NCI-H187 (cell line): ENCODE data around the gene SEC63.
A peak's percentile ranks its signal among the peaks of the same experiment; 100 is the strongest.
"Not testable (repeated sequence)": the region's sequence is repeated elsewhere in the genome, so short reads cannot be mapped to it uniquely, and the experiment has no call there.

ENCODE experiments used
- DNase-seq, 2 experiments: peaks; one replicate each; lab custom pipeline; 2025; lab: John Stamatoyannopoulos, UW

The SEC63 gene

GRCh38 chr6:107862383-107862782, 95.6 kb downstream of the SEC63 start:
- no peak for DNase-seq

- not testable (repeated sequence) for DNase-seq
Measured at GRCh38 chr6:107860963-107861362, 97.0 kb downstream of the SEC63 start.

- DNase-seq = not testable (repeated sequence)
Measured at GRCh38 chr6:107860144-107860543, 97.9 kb downstream of the SEC63 start.

GRCh38 chr6:107853230-107853629, 104.8 kb downstream of the SEC63 start:
- DNase-seq = no peak

- DNase-seq = no peak
Measured at GRCh38 chr6:107849325-107849724, 108.7 kb downstream of the SEC63 start.

- DNase-seq = peak; percentile 55 to 59
Measured at GRCh38 chr6:107847844-107848802, 109.9 kb downstream of the SEC63 start.

GRCh38 chr6:107846262-107846795, 111.7 kb downstream of the SEC63 start:
- DNase-seq = no peak

GRCh38 chr6:107845777-107846176, 112.2 kb downstream of the SEC63 start:
- no peak for DNase-seq

GRCh38 chr6:107843400-107843799, 114.6 kb downstream of the SEC63 start:
- DNase-seq = no peak

- no peak for DNase-seq
Measured at GRCh38 chr6:107841275-107841670, 116.7 kb downstream of the SEC63 start.

- DNase-seq = no peak
Measured at GRCh38 chr6:107840636-107841274, 117.3 kb downstream of the SEC63 start.

GRCh38 chr6:107833136-107833535, 124.9 kb downstream of the SEC63 start:
- DNase-seq = no peak

- DNase-seq = no peak
Measured at GRCh38 chr6:107832151-107833056, 125.6 kb downstream of the SEC63 start.

- DNase-seq = no peak
Measured at GRCh38 chr6:107830060-107830459, 127.9 kb downstream of the SEC63 start.

- no peak for DNase-seq
Measured at GRCh38 chr6:107827541-107827940, 130.5 kb downstream of the SEC63 start.

- no peak for DNase-seq
Measured at GRCh38 chr6:107823047-107823557, 134.9 kb downstream of the SEC63 start.

GRCh38 chr6:107822176-107823046, 135.6 kb downstream of the SEC63 start:
- DNase-seq = no peak

GRCh38 chr6:107821591-107821990, 136.4 kb downstream of the SEC63 start:
- no peak for DNase-seq

GRCh38 chr6:107820338-107821261, 137.4 kb downstream of the SEC63 start:
- DNase-seq = no peak

GRCh38 chr6:107819964-107820337, 138.1 kb downstream of the SEC63 start:
- DNase-seq = no peak
